Measurements from ENCODE around the gene OXNAD1.
A peak's percentile ranks its signal among the peaks of the same experiment; 100 is the strongest.
"Not testable (repeated sequence)": the region's sequence is repeated elsewhere in the genome, so short reads cannot be mapped to it uniquely, and the experiment has no call there.

OXNAD1 gene

GRCh38 chr3:16304061-16305010, 39.3 kb downstream of the OXNAD1 start:
- no peak for DNase-seq (ENCODE audit: low read depth in 2 of 2)

DNA sequence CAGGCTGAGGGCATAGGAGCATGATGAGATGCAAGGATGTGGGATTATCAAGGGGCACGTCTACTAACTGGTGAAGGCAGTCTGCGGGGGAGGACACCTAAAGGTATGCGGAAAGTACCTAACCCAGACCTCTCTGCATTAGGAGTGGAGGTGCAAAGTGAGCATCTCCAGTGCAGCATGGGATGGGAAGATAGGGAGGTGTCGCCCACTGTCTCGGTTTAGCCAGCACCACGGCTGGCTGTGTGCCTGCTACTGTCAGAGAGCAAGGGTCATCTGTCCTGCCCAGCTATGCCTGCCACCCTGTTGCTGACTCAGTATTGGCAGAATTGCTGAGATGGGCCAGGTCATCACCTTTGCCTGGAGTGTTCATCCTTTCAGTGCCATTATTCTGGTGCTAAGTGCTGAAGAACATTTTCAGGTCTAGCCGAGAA, 40.1 kb downstream of the OXNAD1 start:
- peak in 1 of 2 donors; percentile 30 for DNase-seq (ENCODE audit: low read depth in 2 of 2)

GRCh38 chr3:16307832-16308531, 43.0 kb downstream of the OXNAD1 start:
- no peak for DNase-seq (ENCODE audit: low read depth in 2 of 2)

- DNase-seq (ENCODE audit: low read depth in 2 of 2), result no peak
These were observed 43.7 kb downstream of the OXNAD1 start for GRCh38 chr3:16308727-16309126.

DNA sequence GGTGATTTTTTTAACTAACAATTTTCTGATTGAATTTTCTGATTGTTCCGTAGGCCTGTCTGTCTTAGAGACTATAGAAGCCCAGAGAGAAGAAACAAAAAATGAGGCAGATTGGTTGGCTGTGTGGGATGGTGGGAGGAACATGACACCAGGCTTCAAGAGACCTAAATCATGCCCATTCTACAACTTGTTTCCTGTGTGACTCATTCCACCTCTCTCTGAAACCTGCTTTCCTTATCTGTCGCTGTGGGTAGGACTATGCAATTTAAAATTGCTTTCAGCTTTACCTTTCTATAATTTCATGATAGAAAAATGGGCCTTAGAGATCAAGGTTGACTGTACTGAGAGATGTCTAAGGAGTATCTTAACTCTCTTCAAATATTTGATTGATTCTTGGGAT, 44.5 kb downstream of the OXNAD1 start:
- peak in 1 of 2 donors; percentile 51 for DNase-seq (ENCODE audit: low read depth in 2 of 2)

- not testable (repeated sequence) for DNase-seq (ENCODE audit: low read depth in 2 of 2)
These were observed 45.5 kb downstream of the OXNAD1 start for GRCh38 chr3:16310486-16310885.

DNA sequence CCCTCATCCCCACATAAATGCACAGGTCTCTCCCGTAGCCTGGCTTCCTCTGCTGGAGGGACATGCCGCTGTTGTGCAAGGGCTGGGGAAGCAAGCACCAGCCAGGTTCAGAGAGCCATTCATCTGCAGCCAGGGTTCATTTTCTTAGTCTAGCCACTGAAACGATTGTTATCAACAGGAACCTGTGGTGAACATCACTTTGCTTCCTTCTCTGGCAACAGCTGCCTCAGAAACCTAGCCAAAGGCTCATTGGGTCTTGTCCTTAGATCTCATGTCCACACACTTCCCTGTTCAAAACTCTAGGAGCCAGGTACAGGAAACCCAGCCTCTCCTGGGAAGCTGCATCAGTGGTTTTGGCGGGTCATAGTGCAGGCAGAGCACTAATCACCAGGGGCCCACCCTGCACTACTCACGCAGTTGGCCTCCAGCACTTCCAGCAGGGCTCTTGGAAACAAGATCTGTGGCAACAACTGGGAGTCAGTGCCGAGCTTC, 47.0 kb downstream of the OXNAD1 start:
- no peak for DNase-seq (ENCODE audit: low read depth in 2 of 2)

DNA sequence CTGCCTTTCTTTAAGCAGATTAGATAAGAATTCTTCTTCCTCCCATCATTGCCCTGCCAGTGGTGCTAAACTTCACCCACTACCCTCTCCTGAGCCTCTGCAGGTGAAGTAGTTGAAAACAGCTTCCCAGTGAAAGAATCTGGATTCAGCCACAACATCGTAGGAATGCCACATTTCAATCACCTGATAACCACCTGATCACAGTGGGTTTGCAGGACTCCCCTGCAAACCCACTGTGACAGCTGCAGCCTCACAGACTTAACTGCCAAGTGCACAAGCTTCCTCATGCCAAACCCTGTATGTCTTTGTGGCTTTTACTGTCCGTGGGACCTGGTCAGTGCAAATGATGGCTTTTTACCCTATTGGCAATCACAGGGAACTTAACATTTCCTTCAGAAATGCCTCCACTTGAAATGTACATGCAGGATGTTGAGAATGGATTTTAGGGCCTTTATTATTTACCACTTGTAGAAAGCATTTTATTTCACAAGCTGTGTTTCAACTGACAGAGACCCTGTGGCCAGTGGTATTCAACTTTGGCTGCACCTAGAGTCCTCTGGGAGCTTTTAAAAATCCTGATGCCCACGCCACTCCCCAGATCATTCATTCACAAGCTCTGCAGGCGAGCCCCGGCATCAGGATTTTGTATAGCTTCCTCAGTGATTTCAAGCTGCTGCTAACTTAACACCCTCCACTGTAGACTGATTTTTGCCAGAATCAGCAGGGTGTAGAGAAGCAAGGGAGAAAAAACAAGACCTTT, 49.1 kb downstream of the OXNAD1 start:
- no peak for DNase-seq (ENCODE audit: low read depth in 2 of 2)

DNA sequence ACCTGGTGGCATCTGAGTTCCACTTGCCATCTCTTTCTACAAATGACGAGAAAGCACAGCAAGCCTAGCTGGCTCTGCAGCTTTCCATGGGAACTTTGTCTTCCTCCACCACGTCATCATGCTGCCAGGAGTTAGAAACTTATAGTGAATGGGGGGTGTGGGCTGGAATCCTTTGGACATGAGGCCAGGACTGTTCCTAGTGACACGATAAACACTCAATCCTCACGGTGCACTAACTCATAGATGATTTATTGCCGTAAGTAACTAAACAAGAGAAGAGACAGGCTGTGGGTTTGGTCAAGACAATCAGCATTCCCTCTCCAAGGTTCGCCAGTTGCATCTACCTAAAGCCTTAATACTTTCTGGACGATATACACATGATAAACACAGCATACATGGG, 50.6 kb downstream of the OXNAD1 start:
- DNase-seq (ENCODE audit: low read depth in 2 of 2), result no peak

- DNase-seq (ENCODE audit: low read depth in 2 of 2), result no peak
These were observed 51.4 kb downstream of the OXNAD1 start for GRCh38 chr3:16316396-16316795.

DNA sequence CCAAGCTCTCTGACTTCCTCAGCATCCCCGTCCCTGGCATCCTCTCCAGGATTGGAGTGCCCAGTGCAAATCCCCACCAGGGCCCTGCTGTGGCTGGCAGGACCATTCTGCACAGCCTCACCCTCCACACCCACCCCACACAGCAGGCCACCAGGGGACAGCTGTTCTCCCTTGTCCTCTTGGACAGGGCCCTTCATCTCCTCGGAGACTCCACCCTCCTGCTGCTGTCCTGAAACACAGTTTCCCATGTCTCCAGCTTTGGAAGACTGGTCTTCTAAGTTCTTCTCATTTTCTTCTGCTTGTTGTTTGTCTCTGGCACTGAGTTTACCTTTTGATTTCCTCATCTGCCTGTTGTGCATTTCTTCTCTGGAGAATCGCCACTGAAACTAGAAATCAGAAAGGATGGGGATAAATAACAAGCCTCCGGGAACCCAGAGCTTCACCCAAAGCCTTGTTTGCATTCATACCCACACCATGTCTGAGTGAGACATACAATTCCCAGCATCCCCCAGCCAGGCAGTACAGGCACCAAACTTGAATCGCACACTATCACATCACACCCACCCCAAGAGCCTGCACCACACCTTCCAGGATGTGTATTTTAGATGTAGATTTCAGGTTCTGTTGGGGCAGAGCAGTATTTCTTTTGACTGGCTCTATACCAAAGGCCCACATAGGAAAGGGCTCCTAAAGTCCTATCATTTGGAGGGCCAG, 52.0 kb downstream of the OXNAD1 start:
- no peak for DNase-seq (ENCODE audit: low read depth in 2 of 2)

- no peak for DNase-seq (ENCODE audit: low read depth in 2 of 2)
These were observed 52.5 kb downstream of the OXNAD1 start for GRCh38 chr3:16317561-16317945.

GRCh38 chr3:16318176-16318575, 53.2 kb downstream of the OXNAD1 start:
- no peak for DNase-seq (ENCODE audit: low read depth in 2 of 2)

GRCh38 chr3:16319307-16319706, 54.3 kb downstream of the OXNAD1 start:
- peak; percentile 61 to 83 for DNase-seq (ENCODE audit: low read depth in 2 of 2)

- no peak for DNase-seq (ENCODE audit: low read depth in 2 of 2)
These were observed 54.7 kb downstream of the OXNAD1 start for GRCh38 chr3:16319723-16320122.

DNA sequence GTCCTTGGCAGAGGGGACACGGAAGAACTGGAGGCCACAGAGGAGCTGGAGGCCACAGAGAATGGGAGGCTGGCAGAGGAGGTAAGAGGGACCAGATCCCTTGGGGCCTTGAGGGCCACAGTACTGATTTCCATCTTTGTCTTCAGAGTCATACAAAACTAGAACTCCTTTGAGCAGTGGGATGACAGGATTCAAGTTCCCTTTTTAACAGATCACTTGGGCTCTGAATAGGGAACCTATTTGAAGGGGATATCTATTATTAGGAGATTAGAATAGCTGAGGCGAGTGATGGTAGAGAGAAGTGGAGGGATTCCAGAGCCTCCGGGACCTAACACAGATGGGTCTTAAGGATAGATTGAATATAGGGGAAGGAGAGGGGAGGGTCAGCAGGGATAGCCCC, 55.7 kb downstream of the OXNAD1 start:
- DNase-seq (ENCODE audit: low read depth in 2 of 2), result no peak

GRCh38 chr3:16322189-16322588, 57.2 kb downstream of the OXNAD1 start:
- DNase-seq (ENCODE audit: low read depth in 2 of 2), result no peak

DNA sequence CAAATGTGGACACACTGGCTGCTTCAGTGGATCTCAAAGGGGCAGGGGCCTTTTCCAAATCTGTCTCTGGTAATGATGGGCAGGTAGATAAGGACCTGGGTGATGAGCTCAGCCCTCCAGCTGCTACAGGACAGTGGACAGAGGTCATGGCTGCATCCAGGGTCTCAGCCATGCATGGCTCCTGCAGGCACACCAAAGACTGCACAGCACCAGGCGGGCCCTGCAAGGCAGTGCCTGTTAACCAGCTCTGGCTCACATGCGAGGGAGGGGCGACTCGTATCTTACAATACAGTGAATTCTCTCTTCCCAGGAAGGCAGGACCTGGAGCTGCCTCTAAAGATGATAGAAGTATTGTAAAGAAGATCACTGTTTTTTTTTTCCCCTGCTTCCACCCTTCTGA, 58.7 kb downstream of the OXNAD1 start:
- no peak for DNase-seq (ENCODE audit: low read depth in 2 of 2)

GRCh38 chr3:16325850-16326249, 60.8 kb downstream of the OXNAD1 start:
- DNase-seq (ENCODE audit: low read depth in 2 of 2), result no peak

DNA sequence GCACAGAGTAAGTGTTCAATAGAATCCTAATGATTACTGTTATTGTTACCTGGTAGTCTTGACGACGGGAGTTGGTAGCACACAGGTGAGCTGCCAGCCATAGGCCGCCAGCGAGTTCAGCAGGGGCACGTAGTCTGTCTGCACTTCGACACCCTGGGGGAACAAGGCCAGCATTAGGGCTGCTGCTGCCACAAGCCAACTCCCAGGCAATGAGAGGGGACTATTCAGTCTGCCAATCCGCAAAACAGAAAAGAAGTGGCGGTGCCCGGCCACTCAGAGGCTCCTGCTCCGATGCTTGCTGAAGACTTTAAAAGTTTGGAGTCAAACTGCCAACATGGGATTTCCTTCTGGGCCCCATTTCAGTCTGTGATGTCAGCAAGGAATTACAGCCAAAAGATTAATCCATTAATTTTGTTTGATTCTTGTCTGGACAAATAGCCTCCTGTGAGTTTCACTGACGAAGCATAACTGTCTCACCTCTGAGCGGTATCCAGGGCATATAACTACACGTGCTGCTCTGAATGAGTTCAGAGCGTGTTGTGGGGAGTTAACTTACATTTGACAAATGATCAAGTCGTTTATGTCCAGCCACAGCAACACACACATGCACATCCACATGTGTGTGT, 61.8 kb downstream of the OXNAD1 start:
- no peak for DNase-seq (ENCODE audit: low read depth in 2 of 2)

- DNase-seq (ENCODE audit: low read depth in 2 of 2), result no peak
These were observed 63.1 kb downstream of the OXNAD1 start for GRCh38 chr3:16328124-16328523.

Measured in stimulated activated CD4-positive, alpha-beta T cell treated with anti-CD3 and anti-CD28 coated beads, Interleukin-1b, Interleukin-23, amount 100 ng/mL, for 4 hours (primary cell).